ENCODE data around the gene DCAF6.

DNA sequence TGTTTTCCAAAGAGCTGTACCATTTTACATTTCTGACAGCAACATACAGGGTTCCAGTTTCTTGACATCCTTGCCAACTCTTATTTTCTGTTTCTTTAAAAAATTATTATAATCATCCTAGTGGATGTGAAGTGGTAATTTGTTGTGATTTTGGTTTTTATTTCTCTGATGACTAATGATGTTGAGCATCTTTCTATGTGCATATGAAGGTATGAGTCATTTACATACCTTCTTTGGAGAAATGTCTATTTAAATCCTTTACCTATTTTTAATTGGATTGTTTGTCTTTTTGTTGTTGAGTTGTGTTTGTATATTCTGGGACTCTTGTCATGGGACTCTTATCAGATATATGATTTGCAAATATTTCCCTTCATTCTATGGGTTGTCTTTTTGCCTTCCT lies 21.2 kb downstream of the DCAF6 start:
- TF ChIP-seq CTCF (IDR thresholded peaks at IDR 0.05) = no peak
- no peak for TF ChIP-seq EZH2phosphoT487 (IDR thresholded peaks at IDR 0.05)
